PC-3 (cell line): ENCODE results near the gene SNCG. TPM values are rescaled to one million over a fixed set of nuclear protein-coding genes. Genes with fewer than 3 reads are reported as not detected.
"Not testable (repeated sequence)": the region's sequence is repeated elsewhere in the genome, so short reads cannot be mapped to it uniquely, and the experiment has no call there.

ENCODE experiments used
- ATAC-seq: fragments of 200-7000 bp; cut with Tn5 transposase; 2 replicates; pipeline ENCODE4 v1.9.1; 2020; ENCODE audit warnings: mild to moderate bottlenecking, moderate library complexity
- BruUV-seq: library from RNA; stranded (reverse); fragments of 400-500 nt; replicated peaks from 2 replicates; lab custom pipeline; 2021; lab: Mats Ljungman, UMichigan
- CTCF ChIA-PET: fragments of 300-600 bp; sonication (Branson Sonifier 250); formaldehyde crosslinking; loops from one replicate; lab custom pipeline; 2022; ENCODE audit warnings: antibody characterized with exemption; lab: Charles Lee
- POLR2A ChIA-PET: fragments of 300-600 bp; sonication (Branson Sonifier 250); formaldehyde crosslinking; loops from one replicate; lab custom pipeline; 2022; ENCODE audit warnings: antibody characterized with exemption; ENCODE audit not compliant: unreplicated experiment; lab: Charles Lee
- DNase-seq: peaks from one replicate; pipeline ENCODE4 v3.0.0-alpha.2; 2015
- H2AFZ ChIP-seq: fragments of 300-600 bp; sonication (generic); 2 replicates; pipeline ENCODE4 v1.6.0; 2016; ENCODE audit warnings: antibody characterized with exemption, low read length
- H3F3A ChIP-seq: fragments of 300-600 bp; sonication (generic); one replicate; pipeline ENCODE4 v1.6.0; 2017; ENCODE audit warnings: antibody characterized with exemption, low read length, control low read depth, mild to moderate bottlenecking; ENCODE audit not compliant: unreplicated experiment
- H3K27ac ChIP-seq: fragments of 300-600 bp; sonication (generic); 2 replicates; pipeline ENCODE4 v1.5.1; 2016; ENCODE audit warnings: mild to moderate bottlenecking, low read length
- H3K27me3 ChIP-seq: fragments of 300-600 bp; sonication (generic); 2 replicates; pipeline ENCODE4 v1.6.1; 2016; ENCODE audit warnings: low read length, mixed read lengths
- H3K36me3 ChIP-seq: fragments of 300-600 bp; sonication (generic); 2 replicates; pipeline ENCODE4 v1.6.1; 2016; ENCODE audit warnings: low read depth, mixed run types, low read length, mixed read lengths
- H3K4me1 ChIP-seq: fragments of 300-600 bp; sonication (generic); 2 replicates; pipeline ENCODE4 v1.5.1; 2016; ENCODE audit warnings: low read length; ENCODE audit not compliant: insufficient read depth
- H3K4me2 ChIP-seq: fragments of 300-600 bp; sonication (generic); 2 replicates; pipeline ENCODE4 v1.6.0; 2016; ENCODE audit warnings: low read length
- H3K4me3 ChIP-seq: fragments of 300-600 bp; sonication (generic); 2 replicates; pipeline ENCODE4 v1.5.1; 2016; ENCODE audit warnings: mild to moderate bottlenecking, low read length, mixed read lengths
- H3K79me2 ChIP-seq: fragments of 300-600 bp; sonication (generic); 2 replicates; pipeline ENCODE4 v1.6.1; 2017; ENCODE audit warnings: low read length, mixed read lengths
- H3K9ac ChIP-seq: fragments of 300-600 bp; sonication (generic); 2 replicates; pipeline ENCODE4 v1.6.0; 2016; ENCODE audit warnings: mild to moderate bottlenecking, low read length
- H3K9me2 ChIP-seq: fragments of 300-600 bp; sonication (generic); replicated peaks from 2 replicates; pipeline ENCODE4 v1.6.1; 2016; ENCODE audit warnings: mixed run types, low read length, mixed read lengths
- H3K9me3 ChIP-seq: fragments of 300-600 bp; sonication (generic); 2 replicates; pipeline ENCODE4 v1.6.1; 2016; ENCODE audit warnings: low read length, mixed read lengths
- H4K20me1 ChIP-seq: fragments of 300-600 bp; sonication (generic); 2 replicates; pipeline ENCODE4 v1.6.1; 2016; ENCODE audit warnings: low read length, mixed read lengths
- EZH2 ChIP-seq: fragments of 300-600 bp; sonication (generic); IDR thresholded peaks from one replicate; pipeline ENCODE4 v1.6.1; 2017; ENCODE audit warnings: antibody characterized with exemption, mild to moderate bottlenecking, low read length; ENCODE audit not compliant: unreplicated experiment
- EZH2phosphoT487 ChIP-seq: fragments of 300-600 bp; sonication (generic); IDR thresholded peaks from 2 replicates; pipeline ENCODE4 v1.6.1; 2018; ENCODE audit warnings: mild to moderate bottlenecking, antibody characterized with exemption, low read length, borderline replicate concordance
- intact Hi-C: fragments of 100-400 bp; cut with micrococcal nuclease; formaldehyde crosslinking; loops from 2 replicates; pipeline ENCODE4 v1.9.0; 2023
- total RNA-seq: library from RNA; depleted of rRNA; stranded (reverse); fragments of >200 nt; gene quantifications from 2 replicates; pipeline ENCODE4 v1.2.3, GENCODE V29; 2014
- TF ChIP-seq, protein P1 (sequence below): fragments of 300-600 bp; sonication (generic); conservative IDR thresholded peaks from 2 replicates; pipeline ENCODE4 v1.5.1; 2017; ENCODE audit warnings: antibody characterized with exemption, low read depth, mild to moderate bottlenecking, low read length

Gene SNCG
- total RNA-seq, 1 experiment from 2014 or later: 2.7 TPM

DNA sequence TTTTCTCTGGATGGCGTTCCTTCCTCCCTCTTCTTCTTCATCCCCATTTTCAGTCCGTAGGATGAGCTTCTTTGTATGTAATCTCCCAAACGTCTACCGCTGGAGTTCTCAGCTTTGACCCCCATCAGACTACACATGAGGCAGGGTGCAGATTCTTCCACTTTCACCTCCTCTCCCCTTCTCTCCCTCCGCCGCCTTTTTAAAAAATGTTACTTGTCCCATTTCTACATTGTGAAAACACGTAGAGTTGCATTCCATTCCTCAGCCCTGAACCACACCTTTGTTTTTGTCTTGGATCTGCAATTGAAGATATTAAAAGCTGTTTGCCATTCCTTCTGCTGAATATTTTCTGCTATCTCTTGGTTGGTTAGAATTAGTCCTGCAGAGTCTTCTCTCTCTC lies 16.1 kb downstream of the SNCG start:
- ATAC-seq: no peak
- no peak overlapping the region; the same call in 1 of the 2 replicates for H3K4me3 ChIP-seq
- no TSS peak for BruUV-seq
- H3K9ac ChIP-seq: no peak overlapping the region
- TF ChIP-seq EZH2 (no peak), EZH2phosphoT487 (no peak)
- TF ChIP-seq, protein P1, sequence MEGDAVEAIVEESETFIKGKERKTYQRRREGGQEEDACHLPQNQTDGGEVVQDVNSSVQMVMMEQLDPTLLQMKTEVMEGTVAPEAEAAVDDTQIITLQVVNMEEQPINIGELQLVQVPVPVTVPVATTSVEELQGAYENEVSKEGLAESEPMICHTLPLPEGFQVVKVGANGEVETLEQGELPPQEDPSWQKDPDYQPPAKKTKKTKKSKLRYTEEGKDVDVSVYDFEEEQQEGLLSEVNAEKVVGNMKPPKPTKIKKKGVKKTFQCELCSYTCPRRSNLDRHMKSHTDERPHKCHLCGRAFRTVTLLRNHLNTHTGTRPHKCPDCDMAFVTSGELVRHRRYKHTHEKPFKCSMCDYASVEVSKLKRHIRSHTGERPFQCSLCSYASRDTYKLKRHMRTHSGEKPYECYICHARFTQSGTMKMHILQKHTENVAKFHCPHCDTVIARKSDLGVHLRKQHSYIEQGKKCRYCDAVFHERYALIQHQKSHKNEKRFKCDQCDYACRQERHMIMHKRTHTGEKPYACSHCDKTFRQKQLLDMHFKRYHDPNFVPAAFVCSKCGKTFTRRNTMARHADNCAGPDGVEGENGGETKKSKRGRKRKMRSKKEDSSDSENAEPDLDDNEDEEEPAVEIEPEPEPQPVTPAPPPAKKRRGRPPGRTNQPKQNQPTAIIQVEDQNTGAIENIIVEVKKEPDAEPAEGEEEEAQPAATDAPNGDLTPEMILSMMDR: no peak
- H3K4me1 ChIP-seq: peaks cover 54% of the 10 kb centered on the region
- CTCF ChIA-PET: no interaction called here
- no peaks in the 10 kb centered on the region for H3K9me2 ChIP-seq
- H4K20me1 ChIP-seq: peaks cover 5% of the 10 kb centered on the region; the same call in 1 of the 2 replicates
- H3K27me3 ChIP-seq: no peaks in the 10 kb centered on the region
- H2AFZ ChIP-seq: no peak overlapping the region
- H3K9me3 ChIP-seq: no peaks in the 10 kb centered on the region
- no peaks in the 10 kb centered on the region for H3F3A ChIP-seq
- no peaks in the 10 kb centered on the region for H3K36me3 ChIP-seq
- no peak overlapping the region for H3K27ac ChIP-seq
- peak overlapping the region; percentile 60 for H3K4me2 ChIP-seq
- DNase-seq: peak; percentile 54
- intact Hi-C loops: no loop called here
- POLR2A ChIA-PET: interaction anchor here (0.6 kb wide), 1 partner anchor 279 kb away, joined by 7 read pairs; no protein-coding TSS in a partner anchor
- peaks cover 13% of the 10 kb centered on the region for H3K79me2 ChIP-seq

DNA sequence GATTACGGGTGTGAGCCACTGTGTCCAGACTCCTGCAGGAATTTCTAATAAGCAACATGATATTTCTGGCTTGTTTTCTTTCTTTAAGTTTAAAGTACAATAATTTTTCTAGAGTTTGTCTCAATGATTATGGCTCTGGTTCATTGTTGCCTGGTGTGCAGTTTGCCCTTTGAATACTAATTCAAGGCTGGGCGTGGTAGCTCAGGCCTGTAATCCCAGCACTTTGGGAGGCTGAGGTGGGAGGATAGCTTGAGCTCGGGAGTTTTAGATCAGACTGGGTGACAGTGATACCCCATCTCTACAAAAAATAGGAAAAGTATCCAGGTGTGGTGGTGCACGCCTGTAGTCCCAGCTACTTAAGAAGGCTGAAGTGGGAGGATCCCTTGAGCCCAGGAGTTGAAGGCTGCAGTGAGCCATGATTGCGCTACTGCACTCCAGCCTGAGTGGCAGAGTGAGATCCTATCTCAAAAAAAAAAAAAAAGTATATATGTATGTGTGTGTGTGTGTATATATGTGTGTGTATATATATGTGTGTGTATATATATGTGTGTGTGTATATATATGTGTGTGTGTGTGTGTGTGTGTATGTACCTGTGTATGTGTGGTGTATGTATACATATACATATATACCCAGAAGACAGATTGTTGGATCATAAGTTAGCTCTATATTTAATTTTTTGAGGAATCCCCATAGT lies 18.1 kb downstream of the SNCG start:
- CTCF ChIA-PET: no interaction called here
- intact Hi-C loops: no loop called here
- ATAC-seq: no peak

DNA sequence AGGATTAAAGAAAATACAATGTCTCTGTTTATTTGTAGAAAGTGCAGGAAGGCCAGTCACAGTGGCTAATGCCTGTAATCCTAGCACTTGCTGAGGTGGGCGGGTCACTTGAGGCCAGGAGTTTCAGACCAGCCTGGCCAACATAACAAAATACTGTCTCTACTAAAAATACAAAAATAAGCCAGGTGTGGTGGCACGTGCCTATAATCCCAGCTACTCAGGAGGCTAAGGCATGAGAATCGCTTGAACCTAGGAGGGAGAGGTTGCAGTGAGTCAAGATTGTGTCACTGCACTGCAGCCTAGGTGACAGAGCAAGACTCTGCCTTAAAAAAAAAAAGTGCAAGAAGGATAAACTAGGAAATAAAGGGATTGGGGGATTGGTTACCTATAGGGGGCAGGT lies 20.1 kb downstream of the SNCG start:
- CTCF ChIA-PET: not testable (repeated sequence)

More for the DNA sequence above, 18.1 kb downstream of the SNCG start:
- Histone ChIP-seq H4K20me1 (no peaks in the 10 kb centered on the region), H3K9ac (no peak overlapping the region), H3K9me2 (no peaks in the 10 kb centered on the region), H3K36me3 (no peaks in the 10 kb centered on the region), H2AFZ (no peak overlapping the region), H3F3A (no peaks in the 10 kb centered on the region), H3K27me3 (no peaks in the 10 kb centered on the region), H3K4me3 (no peak overlapping the region), H3K4me2 (no peak overlapping the region), H3K4me1 (peaks cover 37% of the 10 kb centered on the region), H3K27ac (no peak overlapping the region), H3K9me3 (no peaks in the 10 kb centered on the region), H3K79me2 (no peaks in the 10 kb centered on the region)
- TF ChIP-seq EZH2: no peak
- POLR2A ChIA-PET: no interaction called here
- DNase-seq: no peak
- no TSS peak for BruUV-seq

More for the DNA sequence above, 20.1 kb downstream of the SNCG start:
- H3K4me2 ChIP-seq, H3K36me3 ChIP-seq, POLR2A ChIA-PET, H3K9me3 ChIP-seq, H3K79me2 ChIP-seq, H3K27me3 ChIP-seq, H3K27ac ChIP-seq, H3F3A ChIP-seq, H3K9ac ChIP-seq, BruUV-seq, intact Hi-C loops, H3K4me3 ChIP-seq, H3K9me2 ChIP-seq, H2AFZ ChIP-seq, H4K20me1 ChIP-seq: not testable (repeated sequence)
- peaks cover 21% of the 10 kb centered on the region for H3K4me1 ChIP-seq
- DNase-seq (peak; percentile 49), ATAC-seq (peak; percentile 49; the same call in 1 of the 2 replicates)
